GM12878 (cell line): ENCODE measurements around the gene ATP5PO. TPM values are rescaled to one million over a fixed set of nuclear protein-coding genes. Genes with fewer than 3 reads are reported as not detected.

Experiments used
- BRCA1 ChIP-seq: IDR thresholded peaks from 2 replicates; pipeline ENCODE4 v1.6.1; 2011; ENCODE audit warnings: low read depth, low read length, improper control_type of control experiment
- CEBPZ ChIP-seq: fragments of 150-350 bp; IDR thresholded peaks from 2 replicates; pipeline ENCODE4 v1.6.1; 2016; ENCODE audit warnings: low read depth, low read length
- FOS ChIP-seq: IDR thresholded peaks from 3 replicates; pipeline ENCODE4 v1.6.1; 2011; ENCODE audit warnings: borderline replicate concordance; ENCODE audit not compliant: insufficient read length; ENCODE audit errors: extremely low read depth
- HSF1 ChIP-seq: fragments of 150-350 bp; IDR thresholded peaks from 2 replicates; pipeline ENCODE4 v1.6.1; 2014; ENCODE audit warnings: mild to moderate bottlenecking, low read depth, low read length
- JUND ChIP-seq: IDR thresholded peaks from 2 replicates; pipeline ENCODE4 v1.6.1; 2012; ENCODE audit warnings: low read depth, mild to moderate bottlenecking, low read length, improper control_type of control experiment, moderate library complexity
- NR2F1 ChIP-seq: fragments of 450-650 bp; conservative IDR thresholded peaks from 2 replicates; pipeline ENCODE4 v1.6.1; 2017; ENCODE audit warnings: mild to moderate bottlenecking
- PML ChIP-seq: IDR thresholded peaks from 2 replicates; pipeline ENCODE4 v1.6.1; 2012; ENCODE audit warnings: low read length, inconsistent platforms
- RELB ChIP-seq: fragments of 450-650 bp; IDR thresholded peaks from 2 replicates; pipeline ENCODE4 v1.6.1; 2017; ENCODE audit warnings: low read depth, mild to moderate bottlenecking, moderate library complexity
- SMARCA5 ChIP-seq: fragments of 450-650 bp; IDR thresholded peaks from 2 replicates; pipeline ENCODE4 v1.6.1; 2017; ENCODE audit warnings: mild to moderate bottlenecking
- SREBF2 ChIP-seq: IDR thresholded peaks from 2 replicates; pipeline ENCODE4 v1.6.1; 2012; ENCODE audit warnings: mild to moderate bottlenecking, low read length
- USF1 ChIP-seq: IDR thresholded peaks from 2 replicates; pipeline ENCODE4 v1.6.1; 2011; ENCODE audit warnings: borderline replicate concordance, low read depth, mild to moderate bottlenecking, moderate library complexity, mixed read lengths, low read length; ENCODE audit not compliant: insufficient read depth; ENCODE audit errors: extremely low read length
- ZBTB33 ChIP-seq: fragments of 450-650 bp; IDR thresholded peaks from 2 replicates; pipeline ENCODE4 v1.6.1; 2017; ENCODE audit warnings: mild to moderate bottlenecking
- ZNF384 ChIP-seq: IDR thresholded peaks from 2 replicates; pipeline ENCODE4 v1.6.1; 2012; ENCODE audit warnings: low read depth, mild to moderate bottlenecking, low read length, improper control_type of control experiment, borderline replicate concordance
- ZNF592 ChIP-seq: fragments of 450-650 bp; IDR thresholded peaks from 2 replicates; pipeline ENCODE4 v1.6.1; 2017; ENCODE audit warnings: mild to moderate bottlenecking, moderate library complexity
- ZNF622 ChIP-seq: fragments of 450-650 bp; IDR thresholded peaks from 2 replicates; pipeline ENCODE4 v1.6.1; 2017; ENCODE audit warnings: mild to moderate bottlenecking, inconsistent platforms
- polyA plus RNA-seq, 11 experiments: library from polyadenylated mRNA; depleted of rRNA in 4 of 11; unstranded in 6 of 11; stranded (reverse) in 5 of 11; fragments of >200 nt; fragmentation: Nextera tagmentation in 4 of 11; fragmentation: Illumina TruSeq in 1 of 11; extraction: Ambion mirVana in 4 of 11; extraction: Trizol in 1 of 11; gene quantifications; 1 replicate in 1 of 11; 2 replicates in 10 of 11; pipeline versions ENCODE4 v1.2.1 to v1.2.3, GENCODE V29; 2011 to 2016; ENCODE audit warnings: inconsistent platforms in 2 of 11, missing spikeins in 2 of 11, low read depth in 1 of 11
- total RNA-seq, 4 experiments: library from RNA; depleted of rRNA in 3 of 4; stranded (reverse); fragments of >200 nt in 3 of 4; fragmentation: Illumina TruSeq in 1 of 4; extraction: Trizol in 1 of 4; gene quantifications; 2 replicates each; pipeline versions ENCODE4 v1.2.1 to v1.2.3, GENCODE V29; 2013 to 2021

ATP5PO gene
- total and polyA plus RNA-seq, 10 of the 15 experiments (the other 5 are each of a cell fraction or from before 2014, with no cell fraction given), result 251 to 1,656 (median 470) TPM

- TF ChIP-seq ZNF384 (peak; percentile 96), PML (peak; percentile 41; the same call in 1 of the 2 replicates), RELB (peak; percentile 86), HSF1 (no peak), ZBTB33 (no peak), FOS (no peak), CEBPZ (no peak), NR2F1 (no peak), JUND (peak; percentile 59; the same call in 1 of the 2 replicates), SREBF2 (no peak), ZNF622 (no peak), USF1 (peak; percentile 52), BRCA1 (no peak), ZNF592 (no peak), SMARCA5 (peak; percentile 50)
These were observed 32.0 kb upstream of the ATP5PO start (continued) for GRCh38 chr21:33947451-33948095.
